SH-SY5Y (cell line): ENCODE data around the gene EML2.

ENCODE experiments used
- GATA2 ChIP-seq: IDR thresholded peaks from 2 replicates; pipeline ENCODE4 v1.6.1; 2011; ENCODE audit warnings: mild to moderate bottlenecking, low read depth, low read length
- GATA3 ChIP-seq: IDR thresholded peaks from 2 replicates; pipeline ENCODE4 v1.6.1; 2011; ENCODE audit warnings: low read depth, mild to moderate bottlenecking, low read length, moderate library complexity

Gene EML2

GRCh38 chr19:45560686-45561085 is 78.5 kb downstream of the EML2 start:
- TF ChIP-seq GATA2 = no peak
- TF ChIP-seq GATA3 = no peak

- no peak for TF ChIP-seq GATA2
- TF ChIP-seq GATA3 = no peak
These were observed 79.2 kb downstream of the EML2 start for GRCh38 chr19:45560038-45560437.
